Right lobe of liver (tissue), 6 donors: Measurements from ENCODE around the gene COL6A1. TPM values are rescaled to one million over a fixed set of nuclear protein-coding genes. Genes with fewer than 3 reads are reported as not detected.
"Not testable (repeated sequence)": the region's sequence is repeated elsewhere in the genome, so short reads cannot be mapped to it uniquely, and the experiment has no call there.

ENCODE experiments used
- ATAC-seq, 4 donors: fragments of 200-7000 bp; cut with Tn5 transposase; one replicate each; pipeline ENCODE4 v1.9.1; 2020; ENCODE audit warnings: mild to moderate bottlenecking in 4 of 4, moderate library complexity in 4 of 4
- DNase-seq, 3 donors: peaks; one replicate each; pipeline ENCODE4 v3.0.0-alpha.2; 2020
- H3K27ac ChIP-seq, 3 donors: fragments of 200-600 bp; one replicate each; pipeline ENCODE4 v1.8.0; 2022
- H3K27me3 ChIP-seq, 2 donors: fragments of 200-600 bp; one replicate each; pipeline ENCODE4 v1.8.0; 2022
- H3K36me3 ChIP-seq, 4 donors: fragments of 200-600 bp; sonication (generic) in 1 of 4; one replicate each; pipeline versions ENCODE4 v1.5.1 to v1.8.0; 2017 to 2022; ENCODE audit warnings: control low read depth in 1 of 4
- H3K4me1 ChIP-seq, 4 donors: fragments of 200-600 bp; sonication (generic) in 1 of 4; one replicate each; pipeline versions ENCODE4 v1.5.1 to v1.8.0; 2017 to 2022; ENCODE audit warnings: control low read depth in 1 of 4
- H3K4me3 ChIP-seq, 3 donors: fragments of 200-600 bp; one replicate each; pipeline ENCODE4 v1.8.0; 2022
- H3K9me3 ChIP-seq, 4 donors: fragments of 200-600 bp; sonication (generic) in 1 of 4; one replicate each; pipeline versions ENCODE4 v1.5.1 to v1.8.0; 2017 to 2022; ENCODE audit warnings: control low read depth in 1 of 4
- POLR2A ChIP-seq: fragments of 450-650 bp; IDR thresholded peaks from one replicate; pipeline ENCODE4 v1.6.1; 2017; ENCODE audit warnings: antibody characterized with exemption, mild to moderate bottlenecking
- WGBS: methylation state at CpG from one replicate; pipeline ENCODE4 v1.1.6; 2018; ENCODE audit warnings: low coverage, low lambda C conversion rate; ENCODE audit not compliant: insufficient coverage; ENCODE audit errors: missing lambda C conversion rate; 5-methylcytosine and 5-hydroxymethylcytosine counted together
- intact Hi-C, 2 donors: fragments of 100-400 bp; cut with DNase I; formaldehyde crosslinking; loops; one replicate each; pipeline versions ENCODE4 v1.11.2 to v1.14.1; 2022
- total RNA-seq, 6 experiments: library from RNA; depleted of rRNA in 2 of 6; stranded (reverse); fragments of >200 nt in 2 of 6; fragmentation: NEBNext Ultra II Directional in 3 of 6; extraction: Animal tissue kit (Norgen Biotek cat#: 25700) in 3 of 6; gene quantifications; one replicate each; pipeline versions ENCODE4 v1.1.0 to v1.2.4, GENCODE V29; 2016 to 2023
- TF ChIP-seq, protein P1 (sequence below), 4 donors: fragments of 200-600 bp in 3 of 4; fragments of 450-650 bp in 1 of 4; IDR thresholded peaks; one replicate each; pipeline versions ENCODE4 v1.5.1 to v1.8.0; 2016 to 2022; ENCODE audit warnings: antibody characterized with exemption in 4 of 4, mild to moderate bottlenecking in 2 of 4
- donor health status: DM: no; HTN: yes; CAD: no.
- donor health status: DM: no; HTN: no; CAD: no.
- donor health status: DM: no; HTN: no; CAD: no.
- donor health status: DM: no; HTN: yes; CAD: no.
- donor health status: DM: no; HTN: yes; CAD: no.

COL6A1 gene
- total RNA-seq, 6 experiments from 2014 or later = 28.2 to 79.9 (median 51.1) TPM

DNA sequence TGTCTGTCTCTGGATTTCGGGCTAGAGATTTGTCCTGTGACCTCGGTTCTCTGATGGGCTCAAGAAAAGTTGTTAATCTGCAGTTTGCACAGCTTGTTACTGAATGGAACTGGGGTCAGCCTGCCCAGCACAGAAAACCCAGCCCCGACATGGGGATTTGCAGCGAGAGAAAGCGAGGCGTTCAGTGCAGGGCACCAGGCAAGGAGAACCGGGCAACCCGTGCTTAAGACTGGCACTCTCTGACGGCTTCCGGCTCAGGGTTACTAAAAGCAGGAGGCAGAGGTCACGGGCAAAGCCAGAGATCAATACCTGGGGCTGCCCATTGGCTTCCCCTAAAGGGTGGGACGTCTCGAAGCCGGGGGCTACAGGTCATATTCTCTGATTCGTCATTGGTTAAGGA, 29.9 kb upstream of the COL6A1 start:
- 47% methylated on average over 8 of the region's 15 CpGs for WGBS
- TF ChIP-seq, protein P1, sequence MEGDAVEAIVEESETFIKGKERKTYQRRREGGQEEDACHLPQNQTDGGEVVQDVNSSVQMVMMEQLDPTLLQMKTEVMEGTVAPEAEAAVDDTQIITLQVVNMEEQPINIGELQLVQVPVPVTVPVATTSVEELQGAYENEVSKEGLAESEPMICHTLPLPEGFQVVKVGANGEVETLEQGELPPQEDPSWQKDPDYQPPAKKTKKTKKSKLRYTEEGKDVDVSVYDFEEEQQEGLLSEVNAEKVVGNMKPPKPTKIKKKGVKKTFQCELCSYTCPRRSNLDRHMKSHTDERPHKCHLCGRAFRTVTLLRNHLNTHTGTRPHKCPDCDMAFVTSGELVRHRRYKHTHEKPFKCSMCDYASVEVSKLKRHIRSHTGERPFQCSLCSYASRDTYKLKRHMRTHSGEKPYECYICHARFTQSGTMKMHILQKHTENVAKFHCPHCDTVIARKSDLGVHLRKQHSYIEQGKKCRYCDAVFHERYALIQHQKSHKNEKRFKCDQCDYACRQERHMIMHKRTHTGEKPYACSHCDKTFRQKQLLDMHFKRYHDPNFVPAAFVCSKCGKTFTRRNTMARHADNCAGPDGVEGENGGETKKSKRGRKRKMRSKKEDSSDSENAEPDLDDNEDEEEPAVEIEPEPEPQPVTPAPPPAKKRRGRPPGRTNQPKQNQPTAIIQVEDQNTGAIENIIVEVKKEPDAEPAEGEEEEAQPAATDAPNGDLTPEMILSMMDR (IDR thresholded peaks at IDR 0.05) = no peak
- TF ChIP-seq POLR2A = no peak
- DNase-seq (no peak), ATAC-seq (no peak)
- Histone ChIP-seq H3K36me3 (no peaks in the 10 kb centered on the region), H3K9me3 (no peaks in the 10 kb centered on the region), H3K4me1 (no peaks in the 10 kb centered on the region), H3K4me3 (no peak overlapping the region), H3K27me3 (no peaks in the 10 kb centered on the region), H3K27ac (no peak overlapping the region)
- intact Hi-C loops = no loop called here

DNA sequence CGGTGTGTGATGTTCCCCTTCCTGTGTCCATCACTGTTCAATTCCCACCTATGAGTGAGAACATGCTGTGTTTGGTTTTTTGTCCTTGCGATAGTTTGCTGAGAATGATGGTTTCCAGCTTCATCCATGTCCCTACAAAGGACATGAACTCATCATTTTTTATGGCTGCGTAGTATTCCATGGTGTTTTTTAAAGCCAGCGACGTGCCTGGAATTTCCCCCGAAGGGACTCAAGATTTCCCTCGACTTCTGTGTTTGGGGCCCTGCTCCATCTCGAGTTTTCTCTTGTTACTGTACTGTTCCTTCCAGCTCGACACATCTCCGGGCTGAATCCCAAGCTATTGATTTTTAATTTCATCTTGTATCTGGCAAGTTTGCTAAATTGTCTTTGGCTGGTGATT, 29.0 kb upstream of the COL6A1 start:
- H3K27me3 ChIP-seq, DNase-seq, intact Hi-C loops, H3K36me3 ChIP-seq, H3K4me3 ChIP-seq, ATAC-seq, H3K4me1 ChIP-seq, H3K9me3 ChIP-seq, H3K27ac ChIP-seq: not testable (repeated sequence)
- 80% methylated on average over 8 of the region's 10 CpGs for WGBS

DNA sequence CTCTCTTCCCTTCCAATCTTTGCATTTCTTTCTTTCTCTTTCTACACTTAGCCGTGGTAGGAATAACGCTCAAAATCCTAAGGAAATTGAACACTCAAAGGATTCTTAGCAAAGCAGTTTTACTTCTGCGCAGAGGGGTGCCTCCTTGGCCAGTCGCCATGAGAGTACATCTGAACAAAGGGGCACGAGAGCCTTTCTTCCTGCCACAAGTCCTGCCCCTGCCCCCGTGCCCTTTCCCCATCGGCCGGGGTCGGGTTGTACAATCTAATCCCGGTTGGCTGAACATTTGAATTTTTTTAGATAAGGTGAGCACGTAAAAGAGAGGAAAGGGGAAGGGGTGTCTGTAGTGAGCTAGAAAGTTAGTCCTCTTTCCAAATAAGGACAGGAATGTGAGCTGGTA, 28.6 kb upstream of the COL6A1 start:
- 60% methylated on average over 11 of the region's 11 CpGs for WGBS
- no peak for DNase-seq
- no peak for ATAC-seq
- TF ChIP-seq, protein P1 (IDR thresholded peaks at IDR 0.05) = no peak
- no peak for TF ChIP-seq POLR2A
- Histone ChIP-seq H3K9me3 (no peaks in the 10 kb centered on the region), H3K36me3 (no peaks in the 10 kb centered on the region), H3K27ac (no peak overlapping the region), H3K27me3 (no peaks in the 10 kb centered on the region), H3K4me3 (no peak overlapping the region), H3K4me1 (no peaks in the 10 kb centered on the region)
- intact Hi-C loops = no loop called here

DNA sequence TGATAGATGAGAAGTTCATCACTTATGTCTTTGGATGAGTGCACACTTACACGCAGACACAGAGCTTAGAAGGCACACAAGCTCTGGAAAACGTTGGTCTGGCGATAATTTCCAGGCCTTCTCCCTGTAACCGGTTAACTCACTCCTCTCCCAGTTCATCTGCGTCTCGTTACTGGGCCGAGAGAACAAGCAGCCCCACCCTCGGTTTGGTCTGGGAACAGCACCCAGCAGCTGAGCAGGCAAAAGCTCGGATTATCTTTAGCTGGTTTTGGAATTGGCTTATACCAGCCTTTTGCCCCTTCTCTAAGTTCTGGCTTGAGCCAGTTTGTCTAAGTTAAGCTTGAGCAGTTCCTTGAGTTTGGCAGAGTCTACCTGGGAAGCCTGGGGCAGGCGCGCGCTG, 27.3 kb upstream of the COL6A1 start:
- DNase-seq = no peak
- 58% methylated on average over 12 of the region's 12 CpGs for WGBS
- no peak for ATAC-seq
- intact Hi-C loops = no loop called here
- Histone ChIP-seq H3K4me3 (no peak overlapping the region), H3K27ac (no peak overlapping the region), H3K4me1 (no peaks in the 10 kb centered on the region), H3K36me3 (no peaks in the 10 kb centered on the region), H3K9me3 (no peaks in the 10 kb centered on the region), H3K27me3 (no peaks in the 10 kb centered on the region)
- TF ChIP-seq, protein P1 (IDR thresholded peaks at IDR 0.05) = no peak
- TF ChIP-seq POLR2A = no peak

DNA sequence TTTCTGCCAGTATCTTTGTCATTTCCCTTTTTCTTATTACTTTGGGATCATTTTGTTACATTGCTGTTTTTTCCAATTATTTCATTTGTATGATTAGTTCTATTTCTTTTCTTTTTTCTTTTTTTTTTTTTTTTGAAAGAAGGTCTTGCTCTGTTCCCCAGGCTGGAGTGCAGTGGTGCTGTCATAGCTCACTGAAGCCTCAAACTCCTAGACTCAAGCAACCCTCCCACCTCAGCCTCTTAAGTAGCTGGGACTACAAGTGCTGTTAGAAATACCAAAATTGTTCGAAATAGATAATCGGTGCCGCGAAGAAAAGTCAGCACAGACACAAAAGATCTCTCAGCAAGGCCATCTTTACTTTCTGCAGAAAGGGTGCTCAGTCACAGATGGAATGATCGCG, 26.6 kb upstream of the COL6A1 start:
- no peaks in the 10 kb centered on the region for H3K27me3 ChIP-seq
- DNase-seq = no peak
- 72% methylated on average over 6 of the region's 6 CpGs for WGBS
- no peak overlapping the region for H3K27ac ChIP-seq
- no peaks in the 10 kb centered on the region for H3K36me3 ChIP-seq
- ATAC-seq = no peak
- H3K9me3 ChIP-seq = no peaks in the 10 kb centered on the region
- intact Hi-C loops = no loop called here
- H3K4me3 ChIP-seq = no peak overlapping the region
- TF ChIP-seq POLR2A = no peak
- TF ChIP-seq, protein P1 (IDR thresholded peaks at IDR 0.05) = no peak
- H3K4me1 ChIP-seq = no peaks in the 10 kb centered on the region
